Nephron (organoid): ENCODE data around the gene ATP9A.

Source experiments
- H3K27ac Mint-ChIP-seq, 3 experiments: 2 replicates each; pipeline ENCODE4 v1.8.0; 2020; ENCODE audit warnings: mixed read lengths in 3 of 3, mild to moderate bottlenecking in 2 of 3, moderate library complexity in 1 of 3
- H3K27me3 Mint-ChIP-seq: 2 replicates; pipeline ENCODE4 v1.8.0; 2021; ENCODE audit warnings: low read depth, mild to moderate bottlenecking, moderate library complexity, mixed read lengths
- H3K36me3 Mint-ChIP-seq: 2 replicates; pipeline ENCODE4 v1.8.0; 2020; ENCODE audit warnings: low read depth, mixed read lengths
- H3K4me1 Mint-ChIP-seq: 2 replicates; pipeline ENCODE4 v1.8.0; 2020; ENCODE audit warnings: mixed read lengths
- H3K4me3 Mint-ChIP-seq, 3 experiments: 2 replicates each; pipeline ENCODE4 v1.8.0; 2020; ENCODE audit warnings: mild to moderate bottlenecking in 3 of 3, mixed read lengths in 3 of 3, moderate library complexity in 2 of 3
- H3K9me3 Mint-ChIP-seq: 2 replicates; pipeline ENCODE4 v1.8.0; 2020; ENCODE audit warnings: mixed read lengths
- CTCF ChIP-seq, 3 experiments: fragments of 200-600 bp; sonication (generic); IDR thresholded peaks; one replicate each; pipeline ENCODE4 v1.5.0; 2021; ENCODE audit warnings: antibody characterized with exemption in 3 of 3; ENCODE audit not compliant: unreplicated experiment in 3 of 3

The ATP9A gene

GRCh38 chr20:51631011-51631950 lies 136.9 kb downstream of the ATP9A start:
- no peaks in the 10 kb centered on the region for H3K9me3 Mint-ChIP-seq
- peak overlapping the region; percentile 96 to 97 (median 97) for H3K27ac Mint-ChIP-seq
- TF ChIP-seq CTCF (IDR thresholded peaks at IDR 0.05; ENCODE audit: unreplicated experiment in 3 of 3), result no peak
- peak overlapping the region in 2 of 3 experiments; percentile 2 to 42 for H3K4me3 Mint-ChIP-seq
- H3K36me3 Mint-ChIP-seq, result peaks cover 45% of the 10 kb centered on the region
- peaks cover 47% of the 10 kb centered on the region for H3K4me1 Mint-ChIP-seq
- H3K27me3 Mint-ChIP-seq, result no peaks in the 10 kb centered on the region

- Mint-ChIP-seq H3K9me3 (no peaks in the 10 kb centered on the region), H3K4me1 (peaks cover 55% of the 10 kb centered on the region), H3K27me3 (no peaks in the 10 kb centered on the region), H3K27ac (peak overlapping the region; percentile 95 to 97 (median 96)), H3K36me3 (peaks cover 43% of the 10 kb centered on the region), H3K4me3 (peak overlapping the region in 1 of 3 experiments; percentile 10)
- no peak for TF ChIP-seq CTCF (IDR thresholded peaks at IDR 0.05; ENCODE audit: unreplicated experiment in 3 of 3)
Observed at GRCh38 chr20:51629399-51630058, 138.7 kb downstream of the ATP9A start.

GRCh38 chr20:51628533-51629398 lies 139.4 kb downstream of the ATP9A start:
- Mint-ChIP-seq H3K4me3 (peak overlapping the region in 1 of 3 experiments; percentile 10), H3K36me3 (peaks cover 46% of the 10 kb centered on the region), H3K4me1 (peaks cover 51% of the 10 kb centered on the region), H3K27ac (peak overlapping the region; percentile 95 to 97 (median 96)), H3K9me3 (no peaks in the 10 kb centered on the region), H3K27me3 (no peaks in the 10 kb centered on the region)
- no peak for TF ChIP-seq CTCF (IDR thresholded peaks at IDR 0.05; ENCODE audit: unreplicated experiment in 3 of 3)

GRCh38 chr20:51627586-51627985 lies 140.6 kb downstream of the ATP9A start:
- no peak for TF ChIP-seq CTCF (IDR thresholded peaks at IDR 0.05; ENCODE audit: unreplicated experiment in 3 of 3)
- Mint-ChIP-seq H3K36me3 (peaks cover 44% of the 10 kb centered on the region), H3K4me3 (no peak overlapping the region), H3K27ac (peak overlapping the region in 2 of 3 experiments; percentile 21 to 85), H3K4me1 (peaks cover 45% of the 10 kb centered on the region), H3K27me3 (no peaks in the 10 kb centered on the region), H3K9me3 (no peaks in the 10 kb centered on the region)

GRCh38 chr20:51625105-51625504 lies 143.1 kb downstream of the ATP9A start:
- Mint-ChIP-seq H3K9me3 (no peaks in the 10 kb centered on the region), H3K27me3 (no peaks in the 10 kb centered on the region), H3K4me1 (peaks cover 30% of the 10 kb centered on the region), H3K36me3 (peaks cover 47% of the 10 kb centered on the region), H3K27ac (peak overlapping the region in 1 of 3 experiments; percentile 49), H3K4me3 (no peak overlapping the region)
- TF ChIP-seq CTCF (IDR thresholded peaks at IDR 0.05; ENCODE audit: unreplicated experiment in 3 of 3), result no peak
